Heart left ventricle (tissue), 13 donors: ENCODE data around the gene C1QTNF4.
"Not testable (repeated sequence)": the region's sequence is repeated elsewhere in the genome, so short reads cannot be mapped to it uniquely, and the experiment has no call there.

ENCODE experiments used
- CTCF ChIP-seq, 12 donors: fragments of 200-600 bp; sonication (generic) in 4 of 12; IDR thresholded peaks; one replicate each; pipeline versions ENCODE4 v1.5.0 to v1.8.0; 2018 to 2022; ENCODE audit warnings: antibody characterized with exemption in 12 of 12, mild to moderate bottlenecking in 5 of 12
- POLR2A ChIP-seq, 2 donors: fragments of 450-650 bp; IDR thresholded peaks; one replicate each; pipeline ENCODE4 v1.6.1; 2017; ENCODE audit warnings: antibody characterized with exemption in 2 of 2, mild to moderate bottlenecking in 2 of 2, moderate library complexity in 2 of 2
- donor health status: ischemic (EF 13 %, LVEDD 7.1; RV severe dilation, severe dysfunction).
- donor health status: DM: no; HTN: yes; CAD: no.
- donor health status: DM: no; HTN: no; CAD: no.
- donor health status: ischemic (EF 25% LVEDD 6.9; RV normal size, moderate dysfunction).
- donor health status: ischemic (EF 25% LVEDD 5.7; RV mildly dilated, moderate dysfunction).
- donor health status: ischemic (EF 35%, LVEDD 5.7; RV mildly dilated, moderate dysfunction).
- donor health status: nonischemic (EF 11% LVEDD 7.7; RV severe dilation, severe dysfunction).
- donor health status: DM: yes; HTN: yes; CAD: no.
- donor health status: PGD.
- donor health status: ischemic (EF 29% LVEDD 5.4; RV normal size, mild dysfunction).
- donor health status: nonischemic (EF 23%, LVEDD 6.1; RV moderate dilation, normal function).

GRCh38 chr11:47562393-47562792, 31.8 kb downstream of the C1QTNF4 start:
- not testable (repeated sequence) for TF ChIP-seq CTCF, POLR2A (IDR thresholded peaks at IDR 0.05)
